ENCODE results near the gene KLHL29. TPM values are rescaled to one million over a fixed set of nuclear protein-coding genes. Genes with fewer than 3 reads are reported as not detected.

KLHL29 gene
- total RNA-seq, 2 donors from 2014 or later: 2.0 to 4.2 TPM

DNA sequence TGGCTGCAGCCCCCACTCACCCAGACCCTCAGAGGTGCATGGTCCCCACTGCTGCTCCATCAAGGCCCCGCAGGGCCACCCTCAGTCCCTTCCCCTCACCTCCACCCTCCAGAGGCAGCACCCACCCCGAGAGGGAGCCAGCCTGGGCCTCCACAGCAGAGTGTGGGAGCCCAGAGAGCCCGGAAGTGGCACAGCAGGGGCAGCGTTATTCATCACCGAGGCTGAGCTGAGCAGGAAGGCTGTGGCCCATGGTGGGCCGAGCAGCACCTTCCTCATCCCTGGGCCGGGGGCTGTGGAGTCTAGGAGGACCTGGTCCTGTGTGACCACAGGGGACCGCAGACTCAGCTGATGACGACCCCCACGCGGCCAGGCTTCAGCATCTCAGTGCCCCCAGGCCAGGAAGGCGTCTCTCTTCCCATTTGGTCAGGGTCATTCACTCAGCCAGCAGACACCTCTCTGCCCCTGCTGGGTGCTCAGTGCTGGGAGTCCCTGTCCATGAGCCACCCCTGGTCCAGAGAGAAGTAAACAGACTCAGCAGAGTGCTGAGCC lies 283.9 kb downstream of the KLHL29 start:
- no peak for DNase-seq (ENCODE audit: low spot score)
- H3K36me3 ChIP-seq: no peaks in the 10 kb centered on the region
- no peaks in the 10 kb centered on the region for H3K27me3 ChIP-seq
- TF ChIP-seq, protein P1, sequence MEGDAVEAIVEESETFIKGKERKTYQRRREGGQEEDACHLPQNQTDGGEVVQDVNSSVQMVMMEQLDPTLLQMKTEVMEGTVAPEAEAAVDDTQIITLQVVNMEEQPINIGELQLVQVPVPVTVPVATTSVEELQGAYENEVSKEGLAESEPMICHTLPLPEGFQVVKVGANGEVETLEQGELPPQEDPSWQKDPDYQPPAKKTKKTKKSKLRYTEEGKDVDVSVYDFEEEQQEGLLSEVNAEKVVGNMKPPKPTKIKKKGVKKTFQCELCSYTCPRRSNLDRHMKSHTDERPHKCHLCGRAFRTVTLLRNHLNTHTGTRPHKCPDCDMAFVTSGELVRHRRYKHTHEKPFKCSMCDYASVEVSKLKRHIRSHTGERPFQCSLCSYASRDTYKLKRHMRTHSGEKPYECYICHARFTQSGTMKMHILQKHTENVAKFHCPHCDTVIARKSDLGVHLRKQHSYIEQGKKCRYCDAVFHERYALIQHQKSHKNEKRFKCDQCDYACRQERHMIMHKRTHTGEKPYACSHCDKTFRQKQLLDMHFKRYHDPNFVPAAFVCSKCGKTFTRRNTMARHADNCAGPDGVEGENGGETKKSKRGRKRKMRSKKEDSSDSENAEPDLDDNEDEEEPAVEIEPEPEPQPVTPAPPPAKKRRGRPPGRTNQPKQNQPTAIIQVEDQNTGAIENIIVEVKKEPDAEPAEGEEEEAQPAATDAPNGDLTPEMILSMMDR (IDR thresholded peaks at IDR 0.05): no peak
- H3K4me3 ChIP-seq: no peak overlapping the region
- no peaks in the 10 kb centered on the region for H3K9me3 ChIP-seq
- H3K27ac ChIP-seq: no peak overlapping the region
- peaks cover 0 to 24% of the 10 kb centered on the region in 2 donors for H3K4me1 ChIP-seq

DNA sequence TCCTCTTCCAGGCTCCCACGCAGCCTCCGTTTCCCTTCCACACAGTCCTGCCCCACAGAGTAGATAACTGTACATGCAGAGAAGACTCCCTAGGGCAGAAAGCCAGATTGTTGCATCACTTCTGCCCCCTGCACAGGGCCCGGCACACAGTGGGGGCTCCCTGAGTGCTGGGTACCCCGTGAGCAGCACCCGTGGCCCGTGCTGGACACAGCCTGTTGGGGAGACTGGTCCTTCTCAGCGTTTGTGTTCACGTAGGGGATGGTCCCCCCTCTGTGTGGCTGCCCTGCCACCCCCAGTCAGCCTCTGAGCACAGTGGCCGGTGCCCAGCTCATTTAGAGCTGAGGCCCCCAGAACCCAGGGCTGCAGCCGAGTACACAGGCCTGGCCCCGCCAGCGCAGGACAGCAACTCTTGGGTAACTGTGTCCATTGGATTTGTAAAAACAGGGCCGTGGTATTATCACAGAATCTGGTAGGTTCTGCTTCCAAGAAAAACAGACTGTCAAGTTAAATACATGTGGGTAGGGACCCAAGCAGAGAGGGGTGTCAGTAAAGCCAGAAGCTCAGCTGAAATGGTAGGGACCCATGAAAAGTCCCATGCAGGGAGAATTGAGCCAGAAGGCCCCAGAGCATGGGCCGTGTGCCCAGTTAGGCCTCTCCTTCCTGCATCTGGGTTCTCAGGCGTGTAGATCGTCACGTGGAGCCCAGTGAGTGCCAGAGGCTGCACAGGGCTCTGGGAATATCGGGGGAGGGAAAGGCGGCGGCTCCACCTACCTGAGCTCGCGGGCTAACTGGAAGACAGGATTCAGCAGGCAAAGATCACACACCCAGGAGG lies 284.6 kb downstream of the KLHL29 start:
- H3K4me3 ChIP-seq: no peak overlapping the region
- H3K9me3 ChIP-seq: no peaks in the 10 kb centered on the region
- peaks cover 0 to 20% of the 10 kb centered on the region in 2 donors for H3K4me1 ChIP-seq
- TF ChIP-seq, protein P1 (IDR thresholded peaks at IDR 0.05): no peak
- DNase-seq (ENCODE audit: low spot score): peak; percentile 78
- peak overlapping the region in 1 of 2 donors; percentile 55 for H3K27ac ChIP-seq
- H3K27me3 ChIP-seq: no peaks in the 10 kb centered on the region
- no peaks in the 10 kb centered on the region for H3K36me3 ChIP-seq

DNA sequence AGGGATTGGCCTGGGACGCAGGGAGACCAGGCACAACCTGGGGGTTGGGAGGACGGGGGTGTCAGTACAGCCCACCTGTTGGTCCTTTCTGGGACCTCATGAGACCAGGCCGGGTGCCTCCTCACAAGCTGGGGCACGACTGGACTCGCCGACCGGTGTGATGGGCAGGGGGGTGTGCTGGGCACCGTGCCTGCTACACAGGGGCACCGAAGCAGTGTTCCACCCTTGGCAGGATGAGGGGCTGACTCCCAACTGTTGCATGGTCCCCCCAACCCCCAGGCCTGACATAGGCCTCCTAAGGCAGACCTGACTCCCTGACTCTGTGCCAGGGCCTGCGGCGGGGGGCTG lies 285.2 kb downstream of the KLHL29 start:
- no peaks in the 10 kb centered on the region for H3K9me3 ChIP-seq
- DNase-seq (ENCODE audit: low spot score): no peak
- no peaks in the 10 kb centered on the region for H3K27me3 ChIP-seq
- peak overlapping the region in 1 of 2 donors; percentile 55 for H3K27ac ChIP-seq
- TF ChIP-seq, protein P1 (IDR thresholded peaks at IDR 0.05): no peak
- no peak overlapping the region for H3K4me3 ChIP-seq
- no peaks in the 10 kb centered on the region for H3K36me3 ChIP-seq
- H3K4me1 ChIP-seq: peaks cover 0 to 20% of the 10 kb centered on the region in 2 donors

DNA sequence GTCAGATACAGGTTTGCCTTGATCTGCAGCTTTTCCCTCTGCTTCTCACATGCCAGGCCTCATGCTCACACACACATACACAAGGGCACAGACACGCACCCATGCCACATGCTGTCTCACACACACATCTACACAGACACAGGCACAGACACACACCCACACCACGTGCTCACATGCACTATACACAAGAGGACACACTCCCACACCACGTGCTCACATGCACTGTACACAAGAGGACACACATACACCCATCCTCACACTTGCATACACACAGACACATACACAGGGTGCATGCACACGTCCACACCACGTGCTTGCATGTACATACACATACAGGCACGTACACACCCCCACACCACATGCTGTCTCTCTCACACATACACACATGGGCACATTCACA lies 288.1 kb downstream of the KLHL29 start:
- DNase-seq (ENCODE audit: low spot score): no peak

DNA sequence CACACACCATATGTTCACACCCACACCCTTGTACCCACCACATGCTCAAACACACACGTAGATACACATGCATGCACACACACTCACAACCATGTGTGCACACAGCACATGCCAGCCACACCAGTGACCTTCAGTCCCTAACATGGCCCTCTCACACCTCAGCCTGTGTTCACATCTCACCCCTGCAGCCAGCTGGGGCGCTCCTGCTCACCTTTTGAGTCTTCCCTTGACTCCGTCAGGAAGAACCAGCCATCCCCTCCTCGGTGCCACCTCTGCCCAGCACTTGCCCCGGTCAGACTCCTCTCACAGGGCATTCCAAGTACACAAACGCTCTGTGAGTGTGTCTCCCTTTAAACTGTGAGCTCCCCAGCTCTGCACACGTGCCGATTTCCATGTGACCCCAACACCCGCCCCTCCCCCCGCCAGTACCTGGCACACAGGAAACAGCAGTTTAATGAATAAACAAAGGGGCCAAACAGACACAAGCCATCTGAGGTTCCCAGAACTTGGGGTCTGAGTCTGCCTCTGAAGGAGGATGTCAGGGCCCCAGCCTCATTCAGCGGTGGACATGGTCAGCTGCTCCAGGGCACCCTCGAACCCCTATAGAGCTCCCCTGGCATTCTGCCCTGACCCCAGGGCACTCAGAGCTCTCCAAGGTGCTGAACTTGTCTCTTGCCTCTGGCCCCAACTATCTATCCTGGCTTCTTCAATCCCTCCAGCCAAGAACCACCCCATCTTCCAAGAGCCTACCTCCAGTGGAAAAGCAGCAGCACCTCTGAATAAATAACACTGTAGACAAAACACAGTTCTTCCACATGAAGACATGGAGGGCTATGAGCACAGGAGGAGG lies 289.1 kb downstream of the KLHL29 start:
- TF ChIP-seq, protein P1 (IDR thresholded peaks at IDR 0.05): no peak
- DNase-seq (ENCODE audit: low spot score): no peak

More for the DNA sequence above, 288.1 kb downstream of the KLHL29 start:
- no peak overlapping the region for H3K4me3 ChIP-seq
- H3K27ac ChIP-seq: no peak overlapping the region
- H3K9me3 ChIP-seq: no peaks in the 10 kb centered on the region
- H3K36me3 ChIP-seq: no peaks in the 10 kb centered on the region
- H3K4me1 ChIP-seq: peaks cover 0 to 20% of the 10 kb centered on the region in 2 donors
- no peaks in the 10 kb centered on the region for H3K27me3 ChIP-seq
- TF ChIP-seq, protein P1 (IDR thresholded peaks at IDR 0.05): no peak

More for the DNA sequence above, 289.1 kb downstream of the KLHL29 start:
- H3K9me3 ChIP-seq: no peaks in the 10 kb centered on the region
- H3K36me3 ChIP-seq: no peaks in the 10 kb centered on the region
- H3K27ac ChIP-seq: no peak overlapping the region
- H3K4me1 ChIP-seq: peaks cover 0 to 14% of the 10 kb centered on the region in 2 donors
- no peaks in the 10 kb centered on the region for H3K27me3 ChIP-seq
- H3K4me3 ChIP-seq: no peak overlapping the region
